Activated CD8-positive, alpha-beta memory T cell treated with anti-CD3 and anti-CD28 coated beads, Interleukin-2, amount 50 U/mL, for 24 hours (primary cell): ENCODE data around the gene SORBS1.

Experiments used
- DNase-seq: peaks from one replicate; pipeline ENCODE4 v3.0.0-alpha.2; 2020; ENCODE audit errors: extremely low read depth

The SORBS1 gene

DNA sequence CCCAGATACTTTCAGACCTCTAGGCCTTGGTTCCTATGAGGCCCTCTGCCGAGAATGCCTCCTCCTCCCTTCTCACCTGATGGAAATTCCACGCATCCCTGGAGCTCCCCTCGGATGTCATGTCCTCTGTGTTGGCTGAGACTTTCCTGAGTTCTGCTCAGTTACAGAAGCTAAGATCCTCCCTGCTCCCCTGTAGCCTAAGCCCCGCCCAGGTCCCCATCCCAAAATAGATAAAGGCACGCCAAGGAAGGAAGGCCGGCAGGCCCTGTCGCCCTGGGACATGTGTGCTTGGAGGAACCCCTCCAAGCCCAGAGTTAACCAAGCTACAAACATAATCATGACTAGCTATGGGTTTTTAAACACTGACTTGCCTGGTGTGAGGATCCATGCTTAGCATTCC, 123.5 kb downstream of the SORBS1 start:
- no peak for DNase-seq

DNA sequence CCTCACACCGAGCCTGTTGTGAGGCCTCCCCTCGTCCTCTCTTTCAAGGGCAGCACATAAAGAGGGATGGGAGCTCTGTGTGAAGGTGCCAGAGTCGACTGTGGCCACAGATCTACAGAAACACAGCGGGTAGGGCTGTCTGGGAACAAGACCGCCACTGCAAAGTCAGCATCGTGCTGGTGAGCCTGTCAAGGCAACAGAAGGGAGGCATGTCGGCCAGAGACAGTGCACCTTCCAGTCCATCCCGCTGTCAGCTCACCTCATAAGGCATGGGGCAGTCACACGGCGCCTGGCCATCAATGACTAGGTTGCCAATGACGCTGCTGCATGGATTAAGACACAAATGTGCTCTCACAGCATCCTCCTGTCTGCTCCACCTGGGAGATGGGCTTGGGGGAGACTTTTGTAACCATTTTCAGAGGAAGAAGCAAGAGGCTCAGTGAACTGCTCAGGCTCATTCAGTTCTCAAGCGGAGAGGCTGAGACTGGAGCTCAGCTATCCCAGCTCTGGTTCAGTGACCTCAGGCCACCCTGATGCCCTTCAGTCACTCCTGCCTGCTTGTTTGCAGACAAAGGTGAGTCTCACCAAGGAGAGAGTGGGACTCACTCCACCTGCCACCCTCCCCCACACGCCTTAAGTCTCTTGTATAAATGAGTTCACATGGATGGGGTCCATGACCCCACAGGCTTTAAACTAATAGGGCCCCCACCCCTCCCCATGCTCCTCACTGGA, 125.5 kb downstream of the SORBS1 start:
- no peak for DNase-seq

GRCh38 chr10:95434583-95434982, 126.6 kb downstream of the SORBS1 start:
- no peak for DNase-seq

- no peak for DNase-seq
Measured at GRCh38 chr10:95431900-95432342, 129.2 kb downstream of the SORBS1 start.

- no peak for DNase-seq
Measured at GRCh38 chr10:95430231-95430951, 130.8 kb downstream of the SORBS1 start.

DNA sequence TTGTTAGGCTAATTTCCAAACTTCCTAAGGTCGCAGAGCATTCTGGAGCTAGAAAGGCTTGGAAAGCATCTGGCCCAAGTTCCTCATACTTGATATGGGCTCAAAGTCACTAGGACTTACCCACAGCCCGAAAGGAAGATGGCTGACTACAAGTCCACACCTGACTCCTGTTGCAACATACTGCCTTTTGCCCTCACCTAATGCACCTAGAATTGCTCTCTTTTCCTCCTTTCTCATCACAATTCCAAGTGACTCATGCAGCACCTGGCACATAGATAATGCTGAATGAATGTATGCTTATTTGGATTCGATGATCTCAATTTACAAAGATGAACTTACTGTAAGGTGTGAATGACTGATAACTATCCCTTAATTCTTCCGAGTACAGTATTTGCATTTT, 131.5 kb downstream of the SORBS1 start:
- DNase-seq: no peak

DNA sequence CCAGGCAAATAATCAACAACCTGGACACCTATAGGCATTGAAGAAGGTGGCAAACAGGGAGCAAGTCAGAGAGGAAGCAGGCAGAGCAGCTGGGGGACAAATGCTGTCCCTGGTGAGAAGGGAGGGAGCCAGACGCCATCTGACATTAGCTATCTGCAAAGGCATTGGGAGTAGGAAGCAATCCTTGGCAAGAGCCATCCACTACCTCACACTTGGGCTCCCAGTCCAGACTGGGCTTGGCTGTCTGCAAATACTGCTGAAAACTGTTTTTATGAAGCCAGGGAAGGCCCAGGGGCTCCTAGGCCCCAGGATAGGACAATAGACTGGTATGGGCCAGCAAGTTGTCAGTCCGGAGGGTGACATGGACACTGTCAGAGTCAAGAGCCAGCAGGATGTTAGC, 132.5 kb downstream of the SORBS1 start:
- no peak for DNase-seq

DNA sequence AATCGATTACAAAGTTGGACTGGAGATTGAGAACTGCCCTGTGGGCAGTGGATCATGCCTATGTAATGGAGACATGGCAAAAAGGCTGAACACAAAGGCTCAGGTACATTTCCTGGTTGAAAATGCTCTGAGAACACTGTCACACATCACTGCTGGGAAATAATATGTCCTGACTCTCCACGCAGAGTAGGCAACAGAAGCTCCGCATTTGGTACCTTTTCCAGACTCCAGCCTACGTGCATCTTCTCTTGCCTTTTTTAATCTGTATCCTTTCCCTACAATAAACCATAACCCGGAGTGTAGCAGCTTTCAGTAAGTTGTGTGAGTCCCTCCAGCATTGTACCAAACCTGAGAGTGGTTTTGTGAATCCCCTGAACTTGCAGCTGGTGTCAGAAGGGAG, 134.7 kb downstream of the SORBS1 start:
- DNase-seq: no peak

DNA sequence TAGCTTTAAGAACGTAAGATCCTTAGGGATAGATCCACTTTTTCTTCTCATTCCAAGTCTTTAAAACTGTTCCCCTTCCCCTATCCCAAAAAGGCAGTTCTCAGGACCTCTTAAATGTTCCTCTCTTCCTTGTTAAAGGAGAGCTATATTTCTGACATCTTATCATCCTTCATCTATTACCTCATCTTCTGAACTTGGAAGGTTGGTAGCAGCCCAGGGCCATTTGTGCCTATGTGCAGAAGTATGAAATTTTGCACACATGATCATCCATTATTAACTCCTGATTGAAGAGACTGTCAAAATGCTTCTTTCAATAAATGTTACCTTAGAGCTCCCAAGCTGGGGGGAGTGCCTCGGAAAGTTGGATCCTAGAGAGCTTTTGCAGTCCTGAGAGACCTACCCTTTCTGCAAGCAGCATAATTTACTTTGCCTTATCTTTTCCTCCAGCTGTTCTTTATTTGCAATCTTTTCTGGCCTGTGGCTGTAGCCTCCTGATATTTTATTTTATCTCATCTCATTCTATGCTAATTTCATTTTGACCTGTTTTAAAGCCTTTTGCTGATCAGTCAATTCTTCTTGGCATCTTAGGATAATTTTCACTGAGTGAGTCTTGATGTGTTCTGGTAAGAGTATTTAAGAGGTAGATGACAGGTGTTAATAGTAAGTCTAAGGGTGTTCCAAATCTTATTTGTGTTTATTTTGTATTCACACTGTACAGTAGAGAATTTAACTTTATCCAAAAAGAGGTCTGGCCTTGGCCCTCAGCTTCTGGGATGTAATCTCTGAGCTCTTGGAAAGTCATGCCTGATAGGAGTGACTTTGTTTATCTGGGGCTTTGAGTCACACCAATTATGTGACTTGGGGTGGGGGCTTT, 135.3 kb downstream of the SORBS1 start:
- DNase-seq: no peak

DNA sequence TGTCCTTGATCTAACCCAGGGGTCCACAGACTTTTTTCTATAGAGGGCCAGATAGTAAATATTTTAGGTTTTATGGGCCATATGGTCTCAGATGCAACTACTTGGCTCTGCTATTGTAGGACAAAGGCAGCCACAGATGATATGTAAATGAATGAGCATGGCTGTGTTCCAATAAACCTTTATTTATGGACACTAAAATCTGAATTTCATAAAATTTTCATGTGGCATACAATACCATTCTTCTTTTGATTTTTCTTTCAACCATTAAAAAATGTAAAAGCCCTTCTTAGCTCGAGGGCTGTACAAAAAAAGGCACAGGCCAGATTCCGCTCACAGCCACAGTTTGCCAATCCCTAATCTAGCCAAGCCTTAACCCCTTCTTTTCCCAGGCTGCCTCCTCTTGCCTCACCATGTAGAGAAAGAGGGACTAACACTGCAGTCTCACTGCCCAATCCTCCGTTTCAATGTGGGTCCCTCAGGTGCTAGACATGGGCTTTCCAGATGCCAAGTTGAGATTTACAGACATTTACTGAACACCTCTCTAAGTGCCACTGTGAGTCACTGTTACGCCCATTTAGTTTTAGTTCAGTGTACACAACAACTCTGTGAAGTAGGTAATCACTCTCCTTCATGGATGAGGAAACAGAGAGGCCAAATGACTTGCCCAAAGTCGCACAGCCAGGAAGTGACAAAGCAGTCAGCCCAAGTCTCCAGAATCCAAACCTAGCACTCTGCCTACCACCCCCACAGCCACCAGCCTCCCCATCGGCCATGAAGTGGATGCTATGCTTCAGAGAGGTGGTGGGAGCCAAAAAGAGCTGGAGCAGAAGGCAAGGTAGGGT, 137.8 kb downstream of the SORBS1 start:
- DNase-seq: no peak

DNA sequence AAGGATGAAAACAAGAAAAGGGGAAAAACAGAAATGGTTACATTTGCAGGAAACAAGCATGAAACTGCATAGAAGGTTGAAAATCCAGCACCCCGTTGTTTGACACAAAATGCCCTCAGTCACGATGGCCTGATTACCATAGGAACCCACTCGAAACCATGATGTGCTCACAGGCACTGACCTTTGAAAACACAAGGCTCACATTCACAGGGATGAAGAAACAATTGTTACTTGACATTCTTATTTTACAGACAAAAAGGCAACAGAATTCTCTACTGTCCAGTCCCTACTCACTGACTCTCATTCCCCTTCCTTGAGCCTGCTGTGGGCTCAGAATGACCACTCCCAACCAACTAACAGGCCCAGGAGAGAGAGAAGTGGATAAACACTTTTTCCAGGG, 138.9 kb downstream of the SORBS1 start:
- no peak for DNase-seq

DNA sequence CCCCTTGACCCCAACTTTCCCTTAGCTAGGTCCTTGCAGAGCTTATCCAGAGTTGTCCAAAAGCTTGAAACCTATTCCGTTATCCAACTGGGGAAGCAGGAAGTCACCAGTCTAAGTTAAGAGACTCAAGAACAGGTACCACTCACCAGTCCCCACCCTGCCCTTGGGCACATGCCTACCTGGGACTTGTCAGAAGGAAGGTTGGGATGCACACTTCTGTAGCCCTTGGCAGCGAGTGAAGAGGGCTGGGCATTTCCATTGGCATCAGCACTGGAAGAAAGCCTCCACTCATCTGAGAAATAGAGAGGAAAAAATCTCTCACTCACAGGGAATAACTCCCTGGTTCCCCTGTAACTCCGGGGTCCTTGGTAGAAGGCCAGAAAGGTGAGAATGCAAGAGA, 139.4 kb downstream of the SORBS1 start:
- DNase-seq: no peak

- no peak for DNase-seq
Measured at GRCh38 chr10:95419399-95419798, 141.8 kb downstream of the SORBS1 start.

- no peak for DNase-seq
Measured at GRCh38 chr10:95416973-95417372, 144.2 kb downstream of the SORBS1 start.

- no peak for DNase-seq
Measured at GRCh38 chr10:95416270-95416669, 144.9 kb downstream of the SORBS1 start.

GRCh38 chr10:95415621-95416031, 145.5 kb downstream of the SORBS1 start:
- DNase-seq: no peak

DNA sequence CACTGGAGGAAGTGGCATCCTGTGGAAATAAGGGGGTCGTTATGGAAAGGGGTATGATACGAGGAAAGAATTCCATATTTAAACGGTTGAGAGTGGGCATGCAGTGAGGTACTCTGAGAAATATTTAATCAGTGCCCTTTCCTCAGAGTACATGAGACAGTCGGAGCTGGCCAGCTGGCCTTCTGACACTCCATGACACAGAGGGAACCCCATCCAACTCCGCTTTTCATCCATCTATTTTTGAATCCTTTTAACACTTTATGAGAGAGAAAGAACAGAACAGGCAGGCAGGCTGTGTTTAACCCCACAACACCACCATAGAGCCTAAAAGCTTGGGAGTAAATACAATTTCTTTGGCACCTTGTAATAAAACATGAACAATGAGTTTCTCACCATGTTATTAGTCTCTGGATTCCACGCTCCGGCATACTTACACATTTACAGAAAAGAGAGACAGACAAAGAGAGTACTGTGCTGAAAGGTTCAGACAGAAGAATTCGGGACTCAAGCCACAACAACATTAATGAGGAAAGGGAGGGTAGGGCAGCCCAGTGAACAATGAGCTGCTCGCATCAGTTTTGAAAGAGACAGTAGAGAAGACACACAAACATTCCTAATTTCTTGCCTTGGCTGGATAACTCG, 146.2 kb downstream of the SORBS1 start:
- DNase-seq: no peak

DNA sequence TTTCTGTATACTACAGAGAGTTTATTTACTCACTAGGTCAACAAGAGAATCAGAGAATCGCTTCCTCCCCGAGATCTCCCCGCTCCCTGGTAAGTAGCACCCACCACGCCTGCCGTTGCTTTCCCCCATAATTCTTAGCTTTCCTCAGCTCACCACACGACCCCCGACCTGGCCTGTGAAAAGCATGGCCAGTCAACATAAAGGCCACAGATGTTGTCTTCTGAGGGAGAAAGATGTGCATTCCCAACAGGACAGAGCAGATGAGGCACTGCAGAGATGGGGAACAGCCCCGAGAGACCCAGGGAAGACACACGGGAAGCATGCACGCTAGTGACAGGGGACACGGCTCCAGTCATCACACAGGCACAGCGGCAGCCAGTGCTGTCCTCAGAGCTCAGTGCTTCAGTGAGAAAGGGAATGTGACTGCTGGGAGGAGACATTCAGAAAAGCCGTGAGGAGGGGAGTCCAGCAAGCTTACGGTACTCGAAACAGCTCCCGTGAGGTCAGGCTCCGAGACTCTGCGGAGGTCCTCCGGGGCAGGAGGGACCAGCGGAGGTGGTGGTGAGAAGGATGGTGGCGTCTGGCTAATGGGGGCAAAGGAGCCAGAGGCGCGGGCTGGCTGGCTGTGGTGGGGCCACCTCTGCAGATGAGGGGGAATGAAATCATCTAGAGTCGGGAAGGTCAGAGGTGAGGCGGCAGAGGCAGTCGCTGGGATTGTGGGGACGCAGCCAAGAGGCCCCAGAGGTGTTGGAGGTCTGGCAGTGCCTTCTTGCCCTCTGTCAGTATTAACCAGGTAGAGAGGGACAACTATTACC, 146.9 kb downstream of the SORBS1 start:
- no peak for DNase-seq

DNA sequence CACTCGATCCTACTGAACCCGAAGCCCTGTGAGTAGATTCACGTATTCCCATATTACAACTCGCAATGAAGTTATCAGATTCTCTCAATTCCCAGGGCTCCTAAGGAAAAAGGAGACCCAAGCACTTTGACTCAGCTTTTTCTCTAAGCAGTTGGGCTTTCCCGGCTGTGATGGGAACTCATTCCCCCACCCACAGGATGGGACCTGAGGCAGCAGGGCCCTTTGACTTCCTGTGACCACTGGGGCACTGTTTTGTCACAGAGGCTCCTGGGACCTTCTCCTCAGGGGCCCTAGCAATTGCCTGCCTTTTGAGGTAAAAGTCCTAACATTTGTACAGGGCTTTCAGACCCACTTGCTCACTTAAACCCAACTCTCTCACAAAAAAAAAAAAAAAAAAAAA, 147.6 kb downstream of the SORBS1 start:
- no peak for DNase-seq

DNA sequence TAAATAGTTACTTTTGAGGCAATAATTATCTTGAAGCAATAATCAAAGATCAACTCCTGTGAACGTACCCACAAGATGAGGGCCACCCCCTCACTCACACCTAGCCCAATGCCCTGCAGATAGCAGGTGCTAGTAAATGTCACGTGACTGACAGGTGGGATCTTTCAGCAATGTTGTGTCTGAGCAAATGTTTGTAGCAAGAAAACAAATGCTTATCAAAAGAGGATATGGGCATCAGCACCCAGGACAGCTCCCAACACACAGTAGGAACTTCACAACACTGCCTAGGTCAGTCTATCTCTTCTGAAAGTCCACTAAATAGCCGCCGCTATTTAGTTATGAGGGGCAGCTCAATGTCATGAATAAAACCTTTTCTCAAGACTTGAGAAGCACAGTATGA, 149.5 kb downstream of the SORBS1 start:
- no peak for DNase-seq
